GM12801 (cell line): ENCODE data around the gene CTRB2.

Source experiments
- CTCF ChIP-seq: IDR thresholded peaks from one replicate; pipeline ENCODE4 v1.5.1; 2011; ENCODE audit warnings: control low read depth; ENCODE audit not compliant: insufficient read length; ENCODE audit errors: extremely low read depth

The CTRB2 gene

GRCh38 chr16:75160386-75160785, 46.6 kb downstream of the CTRB2 start:
- no peak for TF ChIP-seq CTCF
